Stimulated activated CD8-positive, alpha-beta memory T cell treated with anti-CD3 and anti-CD28 coated beads, Interleukin-2, amount 100 ng/mL, for 1 hour (primary cell): Measurements from ENCODE around the gene GPATCH1.

ENCODE experiments used
- DNase-seq, 2 donors: peaks; one replicate each; pipeline ENCODE4 v3.0.0-alpha.2; 2020; ENCODE audit warnings: low read depth in 2 of 2

Gene GPATCH1

DNA sequence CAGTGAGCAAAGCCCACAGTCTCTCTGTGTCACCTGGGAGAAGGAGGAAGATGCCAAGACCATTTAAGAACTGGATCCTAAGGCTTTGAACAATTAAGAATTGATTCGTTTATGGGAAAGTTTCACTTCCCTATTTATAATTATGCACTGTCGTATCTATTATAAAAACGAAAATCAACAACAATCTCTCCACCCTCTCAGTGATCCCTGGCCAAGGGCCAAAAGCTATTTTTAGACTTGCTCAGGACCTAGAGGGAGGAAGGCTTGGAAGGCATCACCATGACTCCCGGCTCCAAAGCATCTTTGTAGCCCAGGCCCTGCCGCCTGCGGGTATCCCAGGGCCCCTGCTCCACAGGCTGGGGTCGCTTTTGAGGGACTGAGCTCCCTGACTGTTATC lies 17.6 kb upstream of the GPATCH1 start:
- DNase-seq: no peak

DNA sequence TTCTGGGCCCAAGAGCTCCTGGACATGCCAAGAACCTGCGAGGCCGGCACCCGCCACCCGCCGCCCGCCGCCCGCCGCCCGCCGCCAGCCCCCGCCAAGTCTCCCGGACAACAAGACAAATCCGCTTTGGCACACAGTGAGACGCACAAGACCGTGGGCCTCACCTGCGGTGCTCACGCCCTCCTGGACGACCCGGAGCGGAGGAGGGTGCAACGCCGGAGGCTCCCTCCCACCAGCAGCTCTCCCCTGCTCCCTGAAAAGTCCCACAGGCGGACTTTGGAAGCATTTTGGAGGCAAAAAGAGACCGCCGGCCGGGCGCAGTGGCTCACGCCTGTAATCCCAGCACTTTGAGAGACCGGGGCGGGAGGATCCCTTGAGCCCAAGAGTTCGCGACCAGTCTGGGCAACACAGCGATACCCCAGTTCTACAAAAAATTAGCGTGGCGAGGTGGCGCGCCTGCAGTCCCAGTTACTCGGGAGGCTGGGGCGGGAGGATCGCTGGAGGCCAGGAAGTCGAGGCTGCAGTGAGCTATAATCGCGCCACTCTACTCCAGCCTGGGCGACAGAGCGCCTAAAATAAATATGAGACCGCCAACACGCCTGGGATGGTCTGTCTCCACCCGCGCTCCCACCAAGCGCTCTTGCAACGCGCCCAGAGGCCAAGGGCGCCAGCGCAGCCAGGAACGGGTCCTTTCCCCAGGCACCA lies 17.1 kb upstream of the GPATCH1 start:
- DNase-seq: no peak

GRCh38 chr19:33064458-33064791 lies 16.6 kb upstream of the GPATCH1 start:
- DNase-seq: no peak

GRCh38 chr19:33064792-33065550 lies 16.0 kb upstream of the GPATCH1 start, which contains the start of gene RHPN2:
RHPN2 (minus strand) TSS chr19:33064888; CDS start chr19:33064852, 36 bp downstream.
- peak in 1 of 2 donors; percentile 20 for DNase-seq

- no peak for DNase-seq
These were observed 14.4 kb upstream of the GPATCH1 start for GRCh38 chr19:33066543-33066942.

DNA sequence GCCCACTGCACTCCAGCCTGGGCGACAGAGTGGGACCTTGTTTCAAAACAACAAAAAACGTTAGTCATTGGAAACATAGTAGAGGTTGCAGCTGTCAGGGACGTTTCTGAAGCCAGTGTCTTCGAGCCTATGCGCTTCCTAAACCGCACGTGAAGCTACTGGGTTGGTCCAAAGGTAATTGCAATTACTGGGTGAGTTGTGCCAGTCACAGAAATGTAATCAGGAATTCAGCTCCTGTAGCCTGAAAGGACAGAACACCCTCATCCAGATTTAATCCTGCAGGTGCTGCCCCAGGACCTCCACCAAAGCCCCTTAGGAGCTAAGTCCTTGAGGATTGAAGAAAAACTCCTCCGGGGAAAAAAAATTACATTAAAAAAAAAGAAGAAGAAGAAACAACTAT lies 13.9 kb upstream of the GPATCH1 start:
- DNase-seq: no peak

DNA sequence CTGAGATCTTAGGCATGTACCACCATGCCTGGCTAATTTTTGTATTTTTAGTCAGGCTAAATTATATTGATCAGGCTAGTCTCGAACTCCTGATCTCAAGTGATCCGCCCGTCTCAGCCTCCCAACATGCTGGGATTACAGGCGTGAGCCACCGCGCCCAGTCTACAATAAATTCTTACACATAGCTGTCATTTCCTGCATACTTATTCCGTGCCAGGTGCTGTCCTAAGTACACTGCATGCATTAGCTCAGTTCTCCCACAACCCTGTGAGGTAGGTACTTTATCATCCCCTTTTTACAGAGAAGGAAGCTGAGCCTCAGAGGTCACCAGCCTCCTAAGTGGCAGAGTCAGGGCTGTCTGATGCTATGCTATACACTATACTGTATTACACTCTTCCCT lies 9.1 kb upstream of the GPATCH1 start:
- no peak for DNase-seq

- DNase-seq: no peak
These were observed 5.5 kb upstream of the GPATCH1 start for GRCh38 chr19:33075519-33075918.

GRCh38 chr19:33085570-33086128 lies 4.7 kb downstream of the GPATCH1 start:
- DNase-seq: no peak

GRCh38 chr19:33086955-33087354 lies 6.0 kb downstream of the GPATCH1 start:
- no peak for DNase-seq

DNA sequence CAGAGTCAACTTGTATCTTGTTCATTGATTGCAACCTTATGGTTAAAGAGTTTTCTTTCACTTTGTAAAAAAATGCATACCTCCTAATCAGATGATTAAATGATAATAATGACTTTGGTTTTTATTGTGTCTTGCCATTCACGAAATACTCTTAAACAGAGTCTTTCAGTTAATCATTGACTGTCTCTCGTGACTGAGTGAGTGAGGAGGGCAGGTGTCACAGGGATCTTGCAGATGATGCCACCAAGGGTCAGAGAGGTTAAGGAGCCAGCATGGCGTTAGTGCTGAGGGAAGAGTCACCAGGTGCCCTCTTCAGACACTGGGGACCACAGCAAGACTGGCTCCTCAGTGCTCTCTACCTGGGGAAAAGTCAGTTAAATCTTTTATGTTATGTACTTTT lies 8.0 kb downstream of the GPATCH1 start:
- DNase-seq: no peak

GRCh38 chr19:33090179-33090578 lies 9.2 kb downstream of the GPATCH1 start:
- no peak for DNase-seq

- DNase-seq: no peak
These were observed 12.6 kb downstream of the GPATCH1 start for GRCh38 chr19:33093420-33094210.

- DNase-seq: no peak
These were observed 13.6 kb downstream of the GPATCH1 start for GRCh38 chr19:33094436-33095067.

GRCh38 chr19:33096005-33096404 lies 15.0 kb downstream of the GPATCH1 start:
- no peak for DNase-seq

GRCh38 chr19:33098055-33098534 lies 17.1 kb downstream of the GPATCH1 start:
- DNase-seq: no peak

DNA sequence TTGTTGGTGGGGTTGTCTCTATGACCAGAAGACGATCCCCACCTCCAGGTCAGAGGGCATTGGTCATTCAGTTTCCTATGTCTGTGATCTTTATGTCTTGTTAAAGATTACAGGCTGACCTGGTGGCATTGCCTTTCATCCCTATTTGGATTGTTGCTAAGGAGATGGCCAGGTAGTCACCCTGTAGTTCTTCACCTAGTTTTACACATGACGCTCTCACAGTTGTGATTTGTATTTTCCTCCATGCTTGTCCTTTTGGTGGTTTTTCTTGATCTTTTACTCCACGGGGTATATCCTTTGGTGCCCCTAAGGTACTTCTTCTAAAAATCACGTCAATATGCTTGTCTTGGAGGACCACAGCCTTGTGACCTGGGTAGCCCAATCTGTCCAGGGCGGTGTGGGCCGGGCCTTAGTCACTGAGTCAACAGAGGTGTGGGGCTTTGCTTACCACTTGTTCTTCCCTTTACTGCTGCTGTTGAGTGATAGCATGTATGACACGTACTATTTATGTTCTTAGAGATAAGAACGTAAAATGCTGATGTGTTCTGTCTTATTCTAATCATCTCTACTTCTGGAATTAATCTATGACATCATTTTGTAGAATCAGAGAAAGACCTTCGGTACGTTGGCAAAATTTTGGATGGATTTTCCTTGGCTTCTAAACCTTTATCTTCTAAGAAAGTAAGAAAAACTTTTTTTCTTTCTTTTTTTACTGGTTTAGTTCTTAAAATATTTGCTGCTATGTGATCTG lies 20.1 kb downstream of the GPATCH1 start:
- DNase-seq: no peak

GRCh38 chr19:33102893-33103292 lies 21.9 kb downstream of the GPATCH1 start:
- no peak for DNase-seq

GRCh38 chr19:33108161-33108560 lies 27.2 kb downstream of the GPATCH1 start:
- DNase-seq: no peak

GRCh38 chr19:33110137-33110910 lies 29.3 kb downstream of the GPATCH1 start:
- DNase-seq: no peak
